CMK (cell line): ENCODE measurements around the gene CTU2.

Experiments
- DNase-seq: peaks from one replicate; pipeline ENCODE4 v3.0.0-alpha.2; 2010; ENCODE audit warnings: low read depth

CTU2 gene

DNA sequence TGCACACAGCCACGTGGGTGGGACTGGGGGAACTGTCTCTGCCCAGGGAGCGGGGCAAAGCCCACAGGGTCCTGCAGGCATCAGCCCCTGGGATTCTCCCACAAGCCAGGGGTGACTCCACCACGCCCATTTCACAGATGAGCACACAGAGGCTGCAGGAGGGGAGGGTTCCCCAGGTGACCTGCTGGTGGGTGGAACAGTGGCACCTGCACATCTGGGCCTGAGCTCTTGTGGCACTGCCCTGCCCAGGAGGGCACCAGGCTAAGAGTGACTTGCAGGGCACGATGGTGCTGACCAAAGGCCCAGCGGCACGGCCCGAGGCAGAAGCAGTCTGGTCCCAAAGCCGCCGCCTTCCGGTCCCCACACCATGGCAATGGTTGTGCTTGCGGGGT is 54.8 kb downstream of the CTU2 start:
- no peak for DNase-seq

- no peak for DNase-seq
Observed at GRCh38 chr16:88761830-88762229, 55.5 kb downstream of the CTU2 start.

DNA sequence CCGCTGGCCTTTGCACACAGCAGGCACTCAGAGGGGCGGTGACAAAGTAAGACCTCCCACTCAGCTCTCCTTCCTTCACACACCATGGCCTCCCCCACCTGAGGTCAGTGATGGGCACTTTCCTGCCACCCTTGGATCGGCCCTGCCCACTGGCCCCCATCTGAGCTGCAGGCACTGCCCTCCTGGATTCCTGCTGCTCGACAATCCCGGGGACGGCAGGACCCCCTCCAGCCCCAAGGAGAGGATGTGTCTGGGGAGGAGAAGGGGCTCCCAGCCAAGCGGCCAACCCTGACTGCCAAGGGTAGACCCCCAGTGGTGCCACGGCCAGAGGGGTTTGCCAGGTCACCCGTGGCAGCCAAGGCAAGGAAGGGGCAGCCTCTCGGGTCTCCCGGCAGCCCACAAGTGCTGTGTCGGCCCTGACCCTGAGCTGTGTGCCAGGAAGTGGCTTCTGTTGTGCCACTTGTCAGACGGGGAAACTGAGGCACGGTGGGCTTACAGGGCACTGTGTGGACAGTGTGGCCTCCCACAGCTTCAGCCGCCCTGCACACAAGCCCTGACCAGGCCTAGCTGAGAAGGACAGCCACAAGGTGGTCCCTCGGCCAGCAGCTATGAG is 56.1 kb downstream of the CTU2 start:
- DNase-seq: no peak

GRCh38 chr16:88762941-88763340 is 56.6 kb downstream of the CTU2 start:
- DNase-seq: no peak

- DNase-seq: no peak
Observed at GRCh38 chr16:88763502-88764053, 57.3 kb downstream of the CTU2 start.

- no peak for DNase-seq
Observed at GRCh38 chr16:88764080-88764479, 57.8 kb downstream of the CTU2 start.

DNA sequence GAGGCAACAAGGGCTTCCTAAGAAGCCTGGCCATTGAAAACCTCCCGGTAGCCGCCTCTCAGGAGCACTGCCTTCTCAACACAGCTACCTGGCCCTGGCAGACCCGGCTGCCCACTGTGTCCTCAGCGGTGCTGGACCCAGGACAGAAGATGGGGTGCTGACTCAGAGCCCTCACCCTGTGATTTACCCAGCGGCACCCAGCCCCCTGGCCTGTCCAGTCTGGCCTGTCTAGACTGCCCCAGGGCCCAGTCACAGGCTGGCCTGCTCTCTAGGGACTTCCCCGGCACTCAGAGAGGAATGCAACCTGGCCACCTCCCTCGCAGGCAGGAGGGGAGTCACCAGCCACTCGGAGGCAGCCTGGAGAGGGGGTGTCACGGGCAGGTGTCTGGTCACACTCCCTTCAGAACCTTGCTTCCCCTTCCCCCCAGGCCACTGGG is 58.6 kb downstream of the CTU2 start:
- DNase-seq: no peak
